CMK (cell line): ENCODE results near the gene AMIGO2.
"Not testable (repeated sequence)": the region's sequence is repeated elsewhere in the genome, so short reads cannot be mapped to it uniquely, and the experiment has no call there.

Experiments used
- DNase-seq: peaks from one replicate; pipeline ENCODE4 v3.0.0-alpha.2; 2010; ENCODE audit warnings: low read depth

The AMIGO2 gene

DNA sequence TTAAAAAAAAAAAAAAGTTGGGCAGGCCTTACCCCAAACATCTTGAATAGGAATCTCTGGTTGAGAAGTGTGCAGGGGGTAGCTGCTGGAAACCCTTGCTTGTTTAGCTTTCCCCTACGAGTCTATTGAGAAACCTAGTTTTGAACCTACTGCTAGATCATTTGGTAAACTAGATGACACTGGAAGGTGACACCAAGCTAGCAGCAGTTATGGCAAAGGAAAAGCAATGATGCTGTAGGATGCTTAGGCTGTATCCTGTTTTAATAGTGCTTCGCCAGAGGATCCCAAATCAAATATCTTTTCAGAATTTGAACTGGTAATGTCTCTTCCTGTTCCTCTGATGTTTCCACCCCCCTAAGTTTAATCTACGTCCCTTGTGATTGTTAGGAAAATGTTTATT, 5.8 kb downstream of the AMIGO2 start:
- no peak for DNase-seq

DNA sequence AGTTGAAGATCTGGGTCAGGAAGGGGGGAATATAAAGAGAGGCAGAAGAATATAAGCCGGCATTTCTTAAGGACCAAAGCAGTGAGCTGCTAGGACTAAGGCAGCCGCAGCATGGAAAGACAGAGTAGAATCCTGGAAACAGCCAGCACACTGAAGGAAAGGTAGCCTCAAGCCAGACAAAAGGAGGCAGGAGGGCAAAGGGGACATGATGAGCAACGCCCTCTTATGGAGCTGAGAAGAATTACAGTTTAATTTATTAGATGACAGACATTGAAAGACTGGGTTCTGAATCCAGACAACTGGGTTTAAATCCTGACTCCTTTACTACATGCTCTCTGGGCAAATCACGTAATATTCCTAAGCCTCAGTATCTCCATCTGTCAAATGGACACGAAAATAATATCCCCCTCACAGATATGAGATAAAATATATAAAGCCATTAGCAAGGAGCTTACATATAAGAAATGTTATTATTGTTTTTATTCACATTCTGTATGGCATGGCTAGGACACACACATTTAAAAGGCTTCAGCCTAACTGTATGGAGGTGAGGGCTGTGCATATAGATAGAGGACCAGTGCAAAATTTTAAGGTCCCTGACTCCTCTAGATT, 8.4 kb downstream of the AMIGO2 start:
- no peak for DNase-seq

GRCh38 chr12:47070310-47070709, 9.4 kb downstream of the AMIGO2 start:
- DNase-seq, result no peak

- DNase-seq, result no peak
These were observed 11.2 kb downstream of the AMIGO2 start for GRCh38 chr12:47068539-47068938.

DNA sequence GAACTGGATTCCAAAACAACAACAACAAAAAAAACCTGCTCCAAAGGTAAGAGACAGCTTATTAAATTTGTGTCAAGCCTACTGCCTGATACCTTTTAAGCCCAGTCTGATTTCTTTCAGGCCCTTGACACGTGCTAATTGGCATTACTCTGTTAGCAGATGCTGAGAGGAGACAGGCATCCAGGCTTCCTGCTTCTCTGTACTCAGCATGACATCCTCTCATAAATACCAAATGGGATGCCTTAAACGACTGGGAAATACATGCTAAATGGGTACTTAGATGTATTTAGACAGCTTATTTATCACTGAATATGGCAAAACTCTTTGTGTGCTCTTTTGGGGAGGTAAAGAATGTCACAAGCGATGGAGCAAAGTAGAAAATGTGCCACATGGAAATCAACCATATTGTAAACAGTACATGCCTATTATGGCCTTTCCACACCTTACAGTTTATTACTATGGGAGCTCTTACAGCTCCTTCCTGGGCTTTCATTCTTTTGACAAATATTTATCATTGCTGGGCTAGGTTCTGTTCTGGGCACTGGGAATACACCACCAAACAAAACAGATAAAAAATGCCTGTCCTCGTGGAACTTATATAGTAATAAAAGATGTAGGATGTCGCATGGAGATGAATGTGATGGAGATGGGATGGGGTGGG, 11.9 kb downstream of the AMIGO2 start:
- no peak for DNase-seq

DNA sequence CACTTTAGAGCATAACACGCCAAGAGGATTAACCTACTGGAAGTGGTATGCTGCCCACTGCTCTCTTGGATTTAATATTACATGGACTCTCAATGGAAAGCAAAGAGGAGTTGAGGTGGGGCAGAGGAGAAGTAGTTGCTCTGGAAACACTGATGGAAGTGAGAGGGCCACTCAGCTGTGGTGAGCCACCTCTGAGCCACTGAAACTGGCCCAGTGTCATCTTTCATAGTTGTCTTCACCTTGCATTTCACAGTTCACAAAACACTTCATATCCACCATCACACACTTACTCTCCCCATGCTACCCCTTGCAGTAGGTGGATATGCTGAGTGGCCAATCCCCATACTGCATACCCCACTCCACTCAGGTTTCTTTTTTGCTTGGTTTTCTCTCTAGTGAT, 12.6 kb downstream of the AMIGO2 start:
- DNase-seq, result no peak

DNA sequence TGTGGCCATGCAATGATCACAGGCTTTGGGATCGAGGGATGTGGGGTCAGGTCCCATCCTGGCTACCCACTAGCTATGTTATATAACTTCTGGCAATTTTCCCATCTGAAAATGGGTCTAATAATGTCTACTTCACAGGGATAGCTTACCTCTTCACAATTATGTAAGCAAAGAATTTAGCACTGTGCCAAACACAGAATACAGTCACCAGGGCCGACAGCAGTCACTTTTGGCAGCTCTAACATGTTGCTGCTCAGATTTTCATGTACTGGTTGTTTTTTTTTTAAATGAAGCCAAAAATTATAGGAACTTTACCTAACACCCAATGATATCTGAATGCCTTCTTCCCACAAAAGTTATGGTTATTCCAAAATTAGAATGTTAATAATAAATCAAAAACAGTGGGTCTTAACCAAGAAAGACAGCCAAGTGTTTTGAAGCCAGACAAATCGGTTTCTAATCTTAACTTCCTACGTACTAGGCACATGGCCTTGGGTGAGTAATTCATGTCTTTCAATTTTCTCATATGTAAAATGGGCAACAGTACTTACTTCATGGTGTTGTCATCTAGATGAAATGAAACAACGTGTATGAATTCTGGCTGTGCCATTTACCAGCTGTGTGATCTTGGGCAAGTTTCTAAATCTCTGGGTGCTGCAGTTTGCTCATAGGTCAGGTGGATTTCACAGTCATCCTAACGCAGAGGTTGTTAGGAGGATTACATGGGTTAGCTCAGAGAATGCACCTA, 13.3 kb downstream of the AMIGO2 start:
- no peak for DNase-seq

DNA sequence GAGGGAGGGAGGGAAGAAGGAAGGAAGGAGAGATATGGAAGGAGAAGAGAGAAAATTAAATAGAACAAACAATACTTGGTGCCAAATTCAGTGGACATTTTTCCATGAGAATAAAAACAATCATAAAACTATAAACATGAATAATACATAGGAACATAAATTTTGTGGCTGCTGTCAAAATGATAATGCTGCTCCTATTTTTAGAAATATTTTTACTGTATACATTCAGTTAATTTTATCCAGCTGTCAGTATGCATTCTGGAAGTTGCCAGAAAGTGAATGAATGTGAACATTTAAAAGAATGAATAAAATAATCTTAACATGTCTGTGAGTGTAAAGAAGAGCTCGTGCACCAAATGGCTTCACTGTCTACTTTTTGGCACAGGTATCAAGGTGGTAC, 14.2 kb downstream of the AMIGO2 start:
- no peak for DNase-seq

DNA sequence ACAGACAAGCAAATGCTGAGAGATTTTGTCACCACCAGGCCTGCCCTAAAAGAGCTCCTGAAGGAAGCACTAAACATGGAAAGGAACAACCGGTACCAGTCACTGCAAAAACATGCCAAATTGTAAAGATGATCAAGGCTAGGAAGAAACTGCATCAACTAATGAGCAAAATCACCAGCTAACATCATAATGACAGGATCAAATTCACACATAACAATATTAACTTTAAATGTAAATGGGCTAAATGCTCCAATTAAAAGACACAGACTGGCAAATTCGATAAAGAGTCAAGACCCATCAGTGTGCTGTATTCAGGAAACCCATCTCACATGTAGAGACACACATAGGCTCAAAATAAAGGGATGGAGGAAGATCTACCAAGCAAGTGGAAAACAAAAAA, 21.1 kb downstream of the AMIGO2 start:
- DNase-seq, result not testable (repeated sequence)

- DNase-seq, result not testable (repeated sequence)
These were observed 22.8 kb downstream of the AMIGO2 start for GRCh38 chr12:47056944-47057343.

- DNase-seq, result not testable (repeated sequence)
These were observed 23.9 kb downstream of the AMIGO2 start for GRCh38 chr12:47055856-47056255.

- DNase-seq, result no peak
These were observed 25.1 kb downstream of the AMIGO2 start for GRCh38 chr12:47054659-47055058.

GRCh38 chr12:47053961-47054360, 25.8 kb downstream of the AMIGO2 start:
- no peak for DNase-seq

- peak; percentile 5 for DNase-seq
These were observed 27.5 kb downstream of the AMIGO2 start for GRCh38 chr12:47052274-47052673.

DNA sequence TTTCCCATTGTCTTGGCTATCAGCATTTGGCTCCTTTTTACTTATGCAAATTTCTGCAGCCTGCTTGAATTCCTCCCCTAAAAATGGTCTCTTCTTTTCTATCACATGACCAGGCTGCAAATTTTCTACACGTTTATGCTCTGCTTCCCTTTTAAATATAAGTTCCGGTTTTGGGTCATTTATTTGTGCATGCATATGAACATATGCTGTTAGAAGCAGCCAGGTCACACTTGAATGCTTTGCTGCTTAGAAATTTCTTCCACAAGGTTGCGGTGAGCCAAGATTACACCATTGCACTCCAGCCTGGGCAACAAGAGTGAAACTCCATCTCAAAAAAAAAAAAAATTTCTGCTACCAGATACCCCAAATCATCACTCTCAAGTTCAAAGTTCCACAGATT, 28.5 kb downstream of the AMIGO2 start:
- DNase-seq, result not testable (repeated sequence)

GRCh38 chr12:47048541-47048940, 31.2 kb downstream of the AMIGO2 start:
- DNase-seq, result no peak

DNA sequence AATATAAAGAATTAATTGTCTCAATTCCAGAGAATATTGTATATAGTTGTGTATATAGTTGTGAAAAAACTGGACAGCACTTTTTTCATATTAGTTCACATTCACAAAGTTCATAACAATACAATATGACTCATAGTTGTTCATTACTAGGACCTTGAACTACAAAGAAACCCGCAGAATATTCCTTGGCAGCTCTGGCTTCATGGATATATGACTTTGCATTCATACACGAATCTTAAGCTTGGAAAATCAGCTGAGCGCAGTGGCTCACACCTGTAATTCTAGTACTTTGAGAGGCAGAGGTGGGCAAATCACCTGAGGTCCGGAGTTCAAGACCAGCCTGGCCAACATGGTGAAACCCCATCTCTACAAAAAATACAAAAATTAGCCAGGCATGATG, 38.4 kb downstream of the AMIGO2 start:
- DNase-seq, result no peak

DNA sequence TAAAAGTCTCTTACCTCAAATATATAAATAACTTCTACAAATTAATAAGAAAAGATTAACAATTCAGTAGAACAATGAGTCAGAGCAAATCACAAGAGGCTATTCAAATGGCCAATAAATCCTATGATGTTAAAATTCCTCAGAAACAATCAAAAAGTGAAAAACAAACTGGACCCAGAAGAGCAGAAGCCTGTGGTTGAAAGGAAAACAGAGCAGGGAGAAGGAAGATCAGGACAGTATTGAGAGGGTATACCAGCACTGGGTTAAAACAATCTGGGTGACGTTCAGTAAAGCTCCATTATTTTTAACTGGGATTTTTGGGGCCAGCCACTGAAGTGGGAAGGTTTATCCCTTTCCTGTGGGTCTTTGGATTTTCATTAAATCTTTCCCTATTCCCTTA, 40.0 kb downstream of the AMIGO2 start:
- no peak for DNase-seq

DNA sequence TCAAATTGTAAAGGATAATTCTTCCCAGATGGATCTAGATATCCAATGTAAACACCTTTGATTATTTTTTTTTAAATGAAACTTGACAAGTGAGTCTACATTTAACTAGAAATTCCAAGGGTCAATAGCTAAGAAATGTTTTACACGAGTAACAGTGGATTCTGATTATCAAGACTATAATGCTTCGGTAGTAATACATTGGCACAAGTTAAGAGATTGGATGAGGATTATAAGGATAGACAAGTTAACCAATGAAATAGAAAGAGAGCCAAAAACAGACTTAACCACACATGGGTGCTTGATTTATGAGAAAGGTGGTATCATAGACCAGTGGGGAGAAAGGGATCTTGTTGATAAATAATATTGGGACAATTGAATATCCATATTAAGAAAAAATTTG, 40.7 kb downstream of the AMIGO2 start:
- no peak for DNase-seq

DNA sequence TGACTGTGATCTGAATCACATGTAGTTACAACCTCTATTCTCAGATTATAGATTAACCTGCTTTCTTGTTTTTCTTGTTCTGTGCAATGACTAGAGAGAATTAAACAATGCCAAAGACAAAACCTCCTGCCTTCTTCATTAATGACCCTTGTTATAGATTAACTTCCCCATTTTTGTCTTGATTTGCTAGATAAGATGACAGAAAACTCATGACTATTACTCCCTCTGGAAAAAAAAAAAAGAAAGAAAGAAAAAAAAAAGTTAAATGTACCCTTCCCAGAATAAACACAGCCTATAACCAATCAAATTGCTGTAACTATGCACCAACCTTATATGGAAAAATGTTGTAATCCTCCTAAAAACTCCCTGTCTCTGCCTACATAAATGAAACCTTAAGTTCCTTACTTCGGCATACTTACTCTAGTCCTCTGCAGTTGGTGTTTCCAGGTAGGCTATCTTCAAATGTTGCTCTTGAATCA, 41.5 kb downstream of the AMIGO2 start:
- DNase-seq, result no peak

- DNase-seq, result no peak
These were observed 44.3 kb downstream of the AMIGO2 start for GRCh38 chr12:47035484-47035883.

GRCh38 chr12:47034661-47035060, 45.1 kb downstream of the AMIGO2 start:
- DNase-seq, result no peak
